GM19455 (cell line): ENCODE results near the gene CLCNKA.
"Not testable (repeated sequence)": the region's sequence is repeated elsewhere in the genome, so short reads cannot be mapped to it uniquely, and the experiment has no call there.

ENCODE experiments used
- ATAC-seq: cut with Tn5 transposase; IDR thresholded peaks from one replicate; pipeline ENCODE4 v1.9.1; 2021; ENCODE audit not compliant: unreplicated experiment

The CLCNKA gene

GRCh38 chr1:16039871-16040270, 18.0 kb downstream of the CLCNKA start:
- ATAC-seq = not testable (repeated sequence)

DNA sequence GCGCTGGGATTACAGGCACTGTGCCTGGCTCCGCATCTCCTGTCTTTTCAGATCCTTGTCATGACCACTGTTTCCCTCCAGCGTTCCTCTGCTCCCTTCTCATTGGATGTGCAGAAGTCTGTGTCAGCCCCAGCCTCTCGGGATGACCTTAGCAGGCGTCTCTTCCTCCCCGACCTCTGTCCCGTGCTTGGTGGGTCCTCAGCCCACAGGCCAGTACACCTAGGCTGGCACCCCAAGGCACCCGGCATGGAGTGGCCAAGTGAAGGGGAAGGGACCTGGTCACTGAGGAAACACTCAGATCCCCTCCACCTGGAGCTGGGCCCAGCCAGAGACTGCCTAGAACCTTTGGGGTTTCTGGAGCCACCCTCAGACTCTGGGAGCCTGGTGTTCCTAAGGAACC, 19.4 kb downstream of the CLCNKA start:
- no peak for ATAC-seq

DNA sequence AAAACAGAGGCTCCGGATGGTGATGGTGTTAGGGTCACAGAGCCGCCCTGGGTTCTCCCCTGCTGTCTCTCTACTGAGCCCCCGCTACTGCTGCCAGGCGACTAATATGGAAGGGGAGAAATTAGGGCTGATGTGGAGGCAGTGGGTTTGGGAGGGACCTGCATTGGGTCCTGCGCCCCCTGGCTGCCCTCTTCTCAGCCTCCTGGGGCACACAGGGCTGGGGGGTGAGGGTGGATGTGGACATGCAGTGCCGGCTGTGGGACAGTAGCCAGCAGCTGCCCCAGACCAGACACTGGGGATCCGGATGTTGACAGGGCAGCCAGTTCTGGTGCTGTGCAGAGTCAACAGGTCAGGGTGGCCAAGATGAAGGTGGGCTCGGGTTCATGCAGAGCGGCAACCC, 20.3 kb downstream of the CLCNKA start:
- no peak for ATAC-seq

- ATAC-seq = not testable (repeated sequence)
Measured at GRCh38 chr1:16042654-16043053, 20.8 kb downstream of the CLCNKA start.

DNA sequence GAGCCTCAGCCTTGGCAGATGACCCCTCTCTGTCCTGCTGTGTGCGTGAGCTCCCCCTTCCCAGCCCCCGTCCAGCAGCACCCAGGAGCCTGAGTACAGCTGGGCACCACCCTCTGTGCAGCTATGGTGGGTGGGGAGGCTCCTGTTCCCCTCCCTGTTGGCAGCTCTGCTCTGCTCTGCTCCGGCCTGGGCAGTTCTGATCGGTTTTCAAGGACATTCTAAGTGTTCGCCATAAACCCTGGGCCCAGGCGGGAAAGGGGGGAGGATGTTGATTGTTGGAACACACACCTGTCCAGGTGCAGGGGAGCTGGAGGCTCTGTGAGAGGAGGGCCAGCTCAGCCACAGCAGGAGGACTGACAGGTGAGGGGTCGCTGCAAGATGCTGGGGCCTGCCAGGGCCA, 21.7 kb downstream of the CLCNKA start, which contains the start of gene CLCNKB:
Gene CLCNKB, plus strand, starts transcription at position 262 of the 400 bp plus-strand sequence. CDS start 711 bp downstream, outside the sequence.
- no peak for ATAC-seq

DNA sequence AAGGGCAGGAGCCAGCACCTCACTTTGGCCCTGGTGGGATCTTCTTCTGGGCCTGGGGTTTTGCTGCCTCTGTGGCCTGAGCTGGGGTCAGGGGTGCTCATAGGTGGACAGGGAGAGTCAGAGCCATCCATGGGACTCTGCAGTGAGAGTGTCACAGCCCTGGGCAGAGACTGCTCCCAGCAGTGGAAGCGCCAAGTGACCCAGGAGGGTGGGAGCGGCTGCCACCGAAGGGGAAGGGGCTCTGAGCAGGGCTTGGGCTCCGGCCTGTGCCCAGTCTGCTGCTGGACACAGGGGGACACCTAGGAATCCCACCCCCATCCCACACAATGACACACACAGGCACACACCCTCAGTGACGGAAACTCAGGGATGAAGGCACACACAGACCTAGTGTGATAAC, 22.1 kb downstream of the CLCNKA start:
- no peak for ATAC-seq

- ATAC-seq = no peak
Measured at GRCh38 chr1:16046842-16047241, 25.0 kb downstream of the CLCNKA start.

DNA sequence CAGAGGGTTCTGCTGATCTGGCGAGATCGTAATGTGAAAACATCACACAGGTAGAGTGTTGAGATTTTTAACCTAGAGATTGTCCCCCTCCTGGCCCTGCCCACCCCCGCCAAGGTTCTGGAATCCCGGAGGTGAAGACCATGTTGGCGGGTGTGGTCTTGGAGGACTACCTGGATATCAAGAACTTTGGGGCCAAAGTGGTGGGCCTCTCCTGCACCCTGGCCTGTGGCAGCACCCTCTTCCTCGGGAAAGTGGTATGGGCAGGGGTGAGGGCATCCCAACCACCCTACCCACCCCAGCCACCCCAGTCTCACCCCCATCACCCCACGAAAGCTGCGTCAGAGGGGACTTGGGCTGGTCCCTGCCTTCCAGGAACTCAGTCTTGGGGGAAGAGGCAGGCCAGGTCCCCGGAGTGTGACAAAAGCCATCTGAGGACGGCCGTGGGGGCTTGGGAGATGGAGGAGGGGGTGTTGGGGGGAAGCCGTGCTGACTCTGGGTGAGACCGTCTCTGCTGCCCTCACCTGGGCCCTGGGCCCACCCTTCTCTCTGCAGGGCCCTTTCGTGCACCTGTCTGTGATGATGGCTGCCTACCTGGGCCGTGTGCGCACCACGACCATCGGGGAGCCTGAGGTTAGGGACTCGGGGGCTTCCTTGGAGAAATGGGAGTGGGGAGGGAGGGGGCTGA, 26.1 kb downstream of the CLCNKA start:
- no peak for ATAC-seq

- no peak for ATAC-seq
Measured at GRCh38 chr1:16048573-16049189, 26.8 kb downstream of the CLCNKA start.

GRCh38 chr1:16050328-16050727, 28.5 kb downstream of the CLCNKA start:
- no peak for ATAC-seq

DNA sequence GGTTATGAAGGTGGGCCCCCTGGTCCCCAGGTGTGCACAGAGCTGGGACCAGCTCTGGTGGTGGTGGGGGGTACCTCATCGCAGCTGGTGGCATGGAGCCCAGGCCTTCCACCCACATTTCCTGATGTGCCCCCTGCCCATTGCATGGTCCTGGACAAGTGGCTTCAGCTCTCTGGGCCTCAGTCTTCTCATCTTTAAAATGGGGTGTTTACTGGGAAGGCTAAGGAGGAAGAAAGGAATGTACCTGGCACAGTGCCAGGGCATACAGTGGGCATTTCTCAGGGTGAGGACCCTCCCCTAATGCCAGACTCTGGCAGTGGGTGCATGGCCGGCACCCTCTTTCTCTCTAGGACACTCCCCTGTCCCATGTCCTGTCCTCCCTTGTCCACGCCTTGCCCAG, 29.2 kb downstream of the CLCNKA start:
- ATAC-seq = no peak

DNA sequence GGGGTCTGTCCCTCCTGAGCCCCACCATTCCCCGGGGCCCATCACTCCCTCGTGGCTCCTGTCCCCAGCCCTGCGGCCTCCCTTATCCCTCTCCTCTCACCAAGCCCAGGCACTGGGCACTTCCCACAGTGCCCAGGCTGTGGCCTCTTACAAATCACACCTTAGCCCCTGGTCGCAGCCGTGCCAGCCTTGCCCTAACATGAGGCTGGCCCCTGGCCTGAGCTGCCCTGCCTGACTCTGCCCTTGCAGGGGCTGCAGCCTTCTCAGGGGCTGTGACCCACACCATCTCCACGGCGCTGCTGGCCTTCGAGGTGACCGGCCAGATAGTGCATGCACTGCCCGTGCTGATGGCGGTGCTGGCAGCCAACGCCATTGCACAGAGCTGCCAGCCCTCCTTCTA, 30.1 kb downstream of the CLCNKA start:
- not testable (repeated sequence) for ATAC-seq

DNA sequence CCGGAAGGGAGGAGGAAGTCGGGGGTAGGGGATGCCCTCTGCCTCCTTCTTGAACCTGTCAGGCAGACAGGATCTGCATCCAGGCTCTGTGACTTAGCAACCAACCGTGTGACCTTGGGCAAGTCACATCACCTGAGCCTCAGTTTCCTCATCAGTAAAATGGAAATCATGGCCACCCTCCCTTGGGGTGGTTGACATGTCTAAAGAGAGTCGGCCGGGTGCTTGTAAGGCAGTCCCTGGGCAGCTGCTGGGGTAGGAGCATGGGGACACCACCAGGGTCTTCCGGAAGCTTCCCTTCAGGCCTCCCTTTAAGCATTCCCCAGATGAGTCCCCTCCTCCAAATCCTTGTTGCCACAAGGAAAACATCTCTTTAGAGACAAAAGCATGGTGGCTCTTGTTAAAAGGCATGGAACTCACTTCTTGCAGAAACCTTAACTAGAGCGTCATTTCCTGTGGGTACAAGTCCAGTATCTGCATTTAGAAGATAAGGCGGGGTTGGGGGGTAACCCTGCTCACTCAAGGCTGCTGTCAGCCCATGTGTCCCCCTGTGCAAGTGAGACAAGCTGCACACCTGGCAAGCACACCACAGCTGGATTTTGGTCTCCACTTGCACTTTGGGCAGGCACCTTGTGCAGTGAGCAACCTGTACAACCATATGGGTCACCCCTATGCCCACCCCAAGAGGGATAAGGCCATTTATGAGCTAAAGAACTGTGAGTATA, 32.1 kb downstream of the CLCNKA start:
- no peak for ATAC-seq

DNA sequence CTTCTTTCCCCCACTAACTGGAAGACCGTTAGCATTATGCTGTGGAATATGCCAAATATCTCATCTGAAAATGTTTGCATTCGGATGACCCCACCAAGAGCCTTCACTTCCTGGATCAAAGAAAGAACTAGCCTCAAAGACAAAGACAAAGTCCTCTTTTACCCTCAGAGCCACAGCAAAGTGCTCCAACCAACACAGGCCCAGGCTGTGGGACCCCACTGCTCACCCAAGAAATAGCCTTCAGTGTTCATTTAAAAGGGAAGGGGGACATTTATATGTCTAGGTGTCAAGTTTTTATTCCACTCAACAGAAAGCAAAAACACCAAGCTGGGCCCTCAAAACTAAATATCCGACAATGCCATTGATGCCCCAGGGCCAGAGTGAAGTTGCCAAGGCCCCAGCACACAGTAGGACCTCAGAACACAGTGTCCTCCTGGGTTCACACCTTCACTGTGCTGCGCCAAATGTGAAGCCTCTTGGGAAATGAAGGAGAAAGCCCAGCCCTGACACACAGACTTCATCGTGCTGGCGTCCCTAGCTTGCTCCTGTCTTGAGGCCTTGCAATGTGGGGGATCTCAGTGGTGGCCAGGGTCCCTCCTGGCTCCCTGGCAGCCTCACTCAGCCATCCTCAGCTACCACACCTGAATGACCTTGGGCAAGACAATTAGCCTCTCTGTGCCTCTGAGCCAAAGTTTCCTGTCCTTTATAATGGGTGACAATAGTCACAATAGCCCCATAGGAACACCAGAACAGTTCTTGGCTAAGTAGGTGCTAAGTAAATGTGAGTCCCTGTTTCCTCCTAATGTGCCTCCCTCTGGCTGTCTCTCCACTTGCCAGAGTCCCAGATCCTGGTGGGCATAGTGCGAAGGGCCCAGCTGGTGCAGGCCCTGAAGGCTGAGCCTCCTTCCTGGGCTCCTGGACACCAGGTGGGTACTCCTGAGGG, 33.0 kb downstream of the CLCNKA start:
- ATAC-seq = no peak

GRCh38 chr1:16055613-16056520, 34.0 kb downstream of the CLCNKA start:
- ATAC-seq = no peak

DNA sequence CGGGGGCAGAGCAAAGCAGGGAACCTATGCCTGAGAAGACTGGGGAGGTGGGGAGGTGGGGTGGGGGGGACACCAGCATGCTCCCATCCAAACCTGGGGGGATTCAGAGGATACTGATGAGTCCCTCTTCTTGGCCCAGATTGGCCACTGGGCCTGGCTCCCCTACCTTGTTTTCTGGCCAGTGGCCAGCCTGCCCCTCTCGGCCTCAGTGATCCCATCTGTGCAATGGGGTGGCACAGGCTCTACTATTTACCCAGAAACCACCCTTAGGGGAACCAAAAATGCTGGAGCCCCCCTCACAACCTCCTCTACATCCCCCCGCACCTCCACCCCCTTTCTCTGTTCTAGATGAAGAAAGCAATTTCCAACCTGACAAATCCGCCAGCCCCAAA, 34.7 kb downstream of the CLCNKA start:
- ATAC-seq = not testable (repeated sequence)

GRCh38 chr1:16057314-16057915, 35.6 kb downstream of the CLCNKA start:
- ATAC-seq = not testable (repeated sequence)

GRCh38 chr1:16058394-16059120, 36.7 kb downstream of the CLCNKA start:
- ATAC-seq = not testable (repeated sequence)

- ATAC-seq = no peak
Measured at GRCh38 chr1:16061266-16061665, 39.4 kb downstream of the CLCNKA start.
